HuH-7.5 (cell line): ENCODE results near the gene CMC2.

Experiments
- DNase-seq: peaks from one replicate; pipeline ENCODE4 v3.0.0; 2011; ENCODE audit warnings: low spot score

The CMC2 gene

GRCh38 chr16:80931801-80932707, 74.6 kb downstream of the CMC2 start:
- peak; percentile 71 for DNase-seq

DNA sequence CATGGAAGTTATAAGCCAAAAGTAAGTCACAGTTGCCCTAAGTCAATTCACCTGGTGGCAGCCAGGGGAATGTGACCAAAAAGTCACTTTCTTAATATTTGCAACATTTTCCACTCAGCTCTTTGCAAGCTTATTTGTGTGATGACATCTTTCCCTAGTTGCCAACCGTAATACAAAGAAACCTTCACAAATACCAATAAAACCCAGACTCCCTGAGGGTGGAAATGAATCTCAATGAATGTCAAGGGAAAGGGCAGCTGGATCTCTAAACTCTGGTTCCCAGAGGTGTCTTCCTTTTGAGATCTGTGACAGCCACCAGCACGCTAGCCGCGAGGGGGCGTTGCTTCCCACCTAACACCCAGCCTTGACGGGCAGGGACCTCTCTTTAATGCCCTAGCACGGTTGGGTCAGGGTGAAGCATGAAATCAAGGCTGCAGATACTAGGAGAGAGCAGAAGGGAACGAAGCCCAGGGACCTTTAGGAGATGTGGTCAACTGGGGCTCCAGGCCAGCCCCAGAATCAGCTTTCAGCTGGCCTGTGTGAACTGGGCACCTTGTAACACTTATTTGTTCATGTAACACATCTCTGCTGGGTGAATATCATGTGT, 82.2 kb downstream of the CMC2 start:
- peak; percentile 76 for DNase-seq

DNA sequence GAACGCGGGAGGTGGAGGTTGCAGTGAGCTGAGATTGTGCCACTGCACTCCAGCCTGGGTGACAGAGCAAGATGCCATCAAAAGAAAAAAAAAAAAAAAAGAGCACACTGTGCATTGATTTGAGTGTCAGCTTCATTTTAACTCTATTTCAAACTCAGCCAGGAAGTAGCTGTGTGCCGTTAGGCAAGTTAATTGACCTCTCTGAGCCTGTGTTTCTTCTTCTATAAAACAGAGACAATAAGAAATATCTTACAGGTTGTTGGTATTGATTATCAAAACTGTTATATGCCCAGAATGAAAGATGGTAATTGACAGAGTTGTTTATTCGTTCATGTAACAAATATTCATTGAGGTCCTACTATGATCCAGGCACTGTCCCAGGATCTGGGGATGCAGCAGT, 83.3 kb downstream of the CMC2 start:
- no peak for DNase-seq
